Islet of Langerhans (tissue), 1 donor: ENCODE measurements around the gene CCNC.
"Not testable (repeated sequence)": the region's sequence is repeated elsewhere in the genome, so short reads cannot be mapped to it uniquely, and the experiment has no call there.

Source experiments
- FAIRE-seq: peaks from one replicate; lab custom pipeline; 2011; peaks lifted over from hg19 to GRCh38; lab: Jason Lieb, UNC

CCNC gene

DNA sequence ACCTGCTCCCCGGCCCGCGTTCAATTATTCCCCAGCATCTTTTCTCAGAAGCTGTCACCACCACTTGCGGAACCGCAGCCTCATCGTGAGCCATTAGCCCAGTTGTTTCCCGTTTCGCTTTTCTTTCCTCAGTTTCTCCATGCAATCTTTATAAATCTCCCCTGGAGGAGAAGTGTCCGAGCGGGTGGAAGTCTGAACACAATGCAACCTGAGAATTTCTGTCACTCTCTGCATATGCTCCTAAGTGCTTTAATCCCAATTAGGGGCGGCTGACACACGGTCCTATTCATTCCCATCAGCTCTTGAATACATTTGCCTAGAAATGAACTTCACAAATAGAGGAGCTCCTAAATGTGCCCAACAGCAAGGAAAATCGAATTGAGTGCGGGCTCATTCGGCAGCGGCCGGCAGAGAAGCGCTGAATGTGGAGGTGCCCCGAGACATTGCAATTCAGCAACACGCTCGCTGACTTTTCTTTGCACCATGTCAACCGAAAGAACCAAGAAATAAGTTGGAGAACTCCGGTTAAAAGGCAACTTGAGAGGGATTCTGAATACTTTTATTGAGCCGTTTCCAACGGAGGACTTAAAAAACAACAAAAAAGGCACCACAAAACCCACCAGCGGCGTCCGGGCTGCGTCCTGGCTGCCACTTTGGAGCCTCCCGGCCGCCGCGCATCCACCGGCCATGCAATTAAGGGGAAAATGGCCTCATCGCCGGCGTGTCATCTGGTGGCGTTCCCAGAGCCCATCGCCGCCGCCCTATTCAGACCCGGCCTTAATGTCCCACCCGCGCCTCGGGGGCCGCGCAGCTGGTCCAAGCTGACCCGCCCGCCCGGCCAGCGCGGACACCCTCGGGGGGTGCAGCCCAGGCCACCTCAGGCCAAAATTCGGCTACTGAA lies 34.3 kb upstream of the CCNC start:
- no peak for FAIRE-seq

- not testable (repeated sequence) for FAIRE-seq
Observed at GRCh38 chr6:99594696-99595095, 26.2 kb upstream of the CCNC start.

GRCh38 chr6:99592900-99593299 lies 24.4 kb upstream of the CCNC start:
- FAIRE-seq = peak; percentile 24

- FAIRE-seq = no peak
Observed at GRCh38 chr6:99591673-99592364, 23.4 kb upstream of the CCNC start.

- no peak for FAIRE-seq
Observed at GRCh38 chr6:99590728-99591672, 22.5 kb upstream of the CCNC start.

DNA sequence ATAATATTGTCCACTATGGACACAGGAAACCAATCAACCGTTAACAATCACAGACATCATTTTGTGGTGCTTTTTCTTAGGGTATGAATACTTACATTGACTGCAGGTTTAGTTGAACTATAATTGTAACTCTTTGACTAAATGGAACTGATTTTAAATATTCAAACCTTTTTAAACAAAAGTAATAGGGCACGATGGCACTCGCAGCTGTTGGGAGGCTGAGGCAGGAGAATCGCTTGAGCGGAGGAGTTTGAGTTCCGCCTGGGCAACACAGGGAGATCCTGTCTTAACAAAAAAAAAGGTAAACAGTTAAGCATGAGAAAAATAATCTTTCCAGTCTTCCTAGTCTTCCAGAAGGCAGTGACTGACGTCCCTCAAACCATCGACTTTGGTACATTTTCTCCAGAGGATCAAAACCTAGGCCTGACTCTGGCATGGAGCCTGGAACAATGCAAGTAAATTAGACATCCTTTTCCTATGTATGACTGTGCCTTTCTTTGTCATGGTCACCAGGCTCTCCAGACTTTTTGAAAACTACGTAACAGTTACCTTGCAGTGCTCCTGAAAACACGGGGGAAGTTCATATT lies 21.5 kb upstream of the CCNC start:
- no peak for FAIRE-seq

- FAIRE-seq = no peak
Observed at GRCh38 chr6:99589290-99589672, 20.8 kb upstream of the CCNC start.

- FAIRE-seq = no peak
Observed at GRCh38 chr6:99588618-99589289, 20.3 kb upstream of the CCNC start.

DNA sequence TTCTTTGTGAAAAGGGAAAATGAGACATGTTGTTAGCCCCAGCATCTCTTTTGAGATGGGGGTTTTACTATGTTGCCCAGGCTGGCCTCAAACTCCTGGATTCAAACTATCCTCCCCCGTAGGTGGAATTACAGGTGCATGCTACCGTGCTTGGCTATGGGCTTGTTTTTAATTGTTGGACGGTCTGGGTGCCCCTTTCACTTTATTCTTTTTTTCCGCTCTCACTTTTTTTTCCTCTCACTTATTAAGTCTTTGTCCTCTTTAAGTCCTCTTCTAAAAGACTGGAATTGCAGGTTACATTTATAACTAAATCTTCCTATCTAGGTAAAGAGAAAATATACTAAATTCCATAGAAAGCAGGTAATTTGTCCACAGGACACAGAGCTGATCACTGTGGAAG lies 19.3 kb upstream of the CCNC start:
- no peak for FAIRE-seq

- no peak for FAIRE-seq
Observed at GRCh38 chr6:99579781-99580180, 11.3 kb upstream of the CCNC start.

DNA sequence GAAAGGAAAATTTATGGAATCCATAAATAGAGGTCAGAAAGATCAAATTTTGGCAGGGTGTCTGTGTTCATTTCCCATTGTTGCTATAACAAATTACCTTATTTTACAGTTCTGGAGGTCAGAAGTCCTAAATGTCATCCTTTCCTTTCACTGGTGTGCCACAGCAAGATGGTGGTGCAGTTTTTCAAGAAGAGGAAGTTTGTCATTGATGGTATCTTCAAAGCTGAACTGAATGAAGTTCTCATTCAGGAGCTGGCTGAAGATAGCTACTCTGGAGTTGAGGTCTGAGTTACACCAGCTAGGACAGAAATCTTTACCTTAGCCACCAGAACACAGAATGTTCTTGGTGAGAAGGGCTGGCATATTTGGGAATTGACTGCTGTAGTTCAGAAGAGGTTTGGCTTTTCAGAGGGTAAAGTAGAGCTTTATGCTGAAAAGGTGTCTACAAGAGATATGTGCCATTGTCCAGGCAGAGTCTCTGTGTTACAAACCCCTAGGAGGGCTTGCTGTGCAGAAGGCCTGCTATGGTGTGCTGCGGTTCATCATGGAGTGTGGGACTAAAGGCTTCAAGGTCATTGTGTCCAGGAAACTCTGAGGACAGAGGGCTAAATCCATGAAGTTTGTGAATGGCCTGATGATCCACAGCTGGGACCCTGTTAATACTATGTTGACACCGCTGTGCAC lies 7.2 kb upstream of the CCNC start:
- FAIRE-seq = no peak

DNA sequence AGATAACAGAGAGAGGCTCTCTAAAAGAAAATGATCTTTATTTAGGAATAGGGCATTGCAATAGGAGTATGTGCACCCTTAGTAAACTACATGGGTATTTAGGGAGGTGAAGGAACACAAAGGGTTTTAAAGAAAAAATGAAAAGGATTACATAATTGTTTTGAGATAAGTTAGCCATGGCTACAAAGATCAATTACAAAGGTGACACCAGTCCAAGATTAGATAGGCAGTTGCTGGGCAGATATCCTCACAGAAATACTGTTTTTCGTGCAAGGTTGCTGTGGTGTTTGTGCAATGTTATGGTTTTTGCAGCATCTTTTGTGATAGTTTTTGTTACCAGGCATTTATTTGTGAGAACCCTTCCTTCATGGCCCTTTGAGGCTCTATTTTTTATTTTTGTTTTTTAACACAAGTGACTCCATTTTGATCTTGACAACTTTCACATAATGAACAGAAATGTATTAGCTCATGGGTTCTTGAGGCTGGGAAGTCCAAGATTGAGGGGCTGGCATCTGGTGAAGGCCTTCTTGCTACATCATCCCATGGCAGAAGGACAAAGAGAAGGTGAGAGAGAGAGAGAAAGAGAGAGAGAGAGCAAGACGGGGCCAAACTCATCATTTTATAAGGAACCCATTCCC lies 5.6 kb upstream of the CCNC start:
- no peak for FAIRE-seq

GRCh38 chr6:99563056-99563723 lies 5.3 kb downstream of the CCNC start:
- FAIRE-seq = peak; percentile 71

GRCh38 chr6:99560668-99561067 lies 7.8 kb downstream of the CCNC start:
- no peak for FAIRE-seq

- FAIRE-seq = no peak
Observed at GRCh38 chr6:99559057-99559456, 9.4 kb downstream of the CCNC start.

DNA sequence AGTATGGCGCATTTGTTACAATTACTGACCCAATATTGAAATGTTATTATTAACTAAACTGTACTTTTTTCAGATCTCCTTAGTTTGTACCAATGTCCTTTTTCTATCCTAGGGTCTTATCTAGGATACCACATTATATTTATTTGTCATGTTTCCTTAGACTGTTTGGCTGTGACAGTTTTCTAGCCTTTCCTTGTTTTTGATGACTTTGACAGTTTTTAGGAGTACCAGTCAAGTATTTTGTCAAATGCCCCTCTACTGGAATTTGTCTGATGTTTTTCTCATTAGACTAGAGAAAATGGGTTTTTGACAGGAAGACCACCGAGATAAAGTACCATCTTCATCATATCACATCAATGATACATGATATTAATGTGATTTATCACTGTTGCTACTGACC lies 14.6 kb downstream of the CCNC start:
- FAIRE-seq = no peak

DNA sequence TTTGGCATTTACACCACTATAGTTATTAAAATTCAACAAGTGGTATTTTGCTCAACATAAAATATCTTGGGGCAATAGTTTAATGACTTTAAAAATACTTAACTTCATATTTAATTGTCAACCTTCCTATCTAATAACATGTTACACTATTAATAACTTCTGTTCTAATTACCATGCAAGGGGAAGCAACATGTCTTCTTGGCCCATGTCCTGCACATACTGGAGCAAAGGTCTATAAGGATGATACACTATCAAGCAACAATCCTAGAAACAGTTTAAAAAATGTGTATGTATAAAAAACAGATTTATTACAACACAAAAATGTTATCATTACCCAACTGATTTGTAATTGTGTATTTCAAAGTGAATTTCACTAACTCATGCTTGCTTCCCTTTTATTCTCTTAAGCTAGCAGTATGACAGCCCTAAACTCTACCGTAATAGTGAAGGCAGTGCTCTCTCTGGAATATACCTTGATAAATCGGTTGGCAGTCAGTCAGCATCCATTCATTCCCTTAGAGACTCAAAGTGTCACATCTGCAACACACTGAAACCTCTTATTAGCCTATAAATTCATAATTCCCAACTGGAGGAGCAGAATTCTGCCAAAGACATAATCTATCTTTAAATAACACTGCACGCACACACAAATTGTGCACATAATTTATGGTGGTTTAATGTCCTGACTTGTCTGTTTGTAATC lies 18.3 kb downstream of the CCNC start:
- peak; percentile 9 for FAIRE-seq

GRCh38 chr6:99548706-99549105 lies 19.8 kb downstream of the CCNC start:
- no peak for FAIRE-seq

DNA sequence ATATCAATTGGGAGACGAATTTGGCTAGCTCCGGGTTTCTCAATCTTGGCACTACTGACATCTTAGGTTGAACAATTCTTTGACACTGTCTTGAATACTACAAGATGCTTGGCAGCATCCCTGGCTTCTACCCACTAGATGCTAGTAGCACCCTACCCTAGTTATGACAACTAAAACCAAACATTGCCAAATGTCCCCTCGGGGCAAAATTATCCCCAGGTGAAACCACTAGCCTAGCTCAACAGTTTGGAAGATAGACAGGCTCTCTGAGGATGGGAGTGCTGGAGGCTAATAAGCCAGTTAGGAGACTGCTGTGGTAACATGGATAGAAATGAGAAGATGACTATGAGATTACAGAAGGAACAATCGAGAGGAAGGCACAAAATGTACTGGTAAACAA lies 20.9 kb downstream of the CCNC start:
- FAIRE-seq = no peak
